ENCODE results near the gene PUS10.
"Not testable (repeated sequence)": the region's sequence is repeated elsewhere in the genome, so short reads cannot be mapped to it uniquely, and the experiment has no call there.

PUS10 gene

DNA sequence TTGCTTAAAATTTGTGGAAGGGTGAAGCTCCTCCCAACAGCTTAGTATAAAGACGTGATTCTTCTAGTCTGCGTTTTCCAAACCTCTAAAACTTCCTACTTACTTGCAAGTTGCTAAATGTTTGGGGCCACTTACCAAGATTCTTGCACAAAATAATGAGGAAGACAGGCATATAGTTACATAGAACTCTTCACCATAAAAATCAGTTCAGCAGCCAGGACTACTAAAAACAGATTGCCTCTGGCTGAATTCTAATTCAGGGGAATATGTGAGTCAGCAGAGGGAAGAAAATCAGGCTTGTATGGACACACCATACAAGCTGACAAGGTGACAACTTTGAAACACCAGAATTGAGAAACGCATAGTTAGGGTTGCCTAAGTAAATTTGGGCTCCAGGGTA lies 3.3 kb downstream of the PUS10 start:
- peak overlapping the region; percentile 73 for H3K27ac ChIP-seq
- TF ChIP-seq, protein P1, sequence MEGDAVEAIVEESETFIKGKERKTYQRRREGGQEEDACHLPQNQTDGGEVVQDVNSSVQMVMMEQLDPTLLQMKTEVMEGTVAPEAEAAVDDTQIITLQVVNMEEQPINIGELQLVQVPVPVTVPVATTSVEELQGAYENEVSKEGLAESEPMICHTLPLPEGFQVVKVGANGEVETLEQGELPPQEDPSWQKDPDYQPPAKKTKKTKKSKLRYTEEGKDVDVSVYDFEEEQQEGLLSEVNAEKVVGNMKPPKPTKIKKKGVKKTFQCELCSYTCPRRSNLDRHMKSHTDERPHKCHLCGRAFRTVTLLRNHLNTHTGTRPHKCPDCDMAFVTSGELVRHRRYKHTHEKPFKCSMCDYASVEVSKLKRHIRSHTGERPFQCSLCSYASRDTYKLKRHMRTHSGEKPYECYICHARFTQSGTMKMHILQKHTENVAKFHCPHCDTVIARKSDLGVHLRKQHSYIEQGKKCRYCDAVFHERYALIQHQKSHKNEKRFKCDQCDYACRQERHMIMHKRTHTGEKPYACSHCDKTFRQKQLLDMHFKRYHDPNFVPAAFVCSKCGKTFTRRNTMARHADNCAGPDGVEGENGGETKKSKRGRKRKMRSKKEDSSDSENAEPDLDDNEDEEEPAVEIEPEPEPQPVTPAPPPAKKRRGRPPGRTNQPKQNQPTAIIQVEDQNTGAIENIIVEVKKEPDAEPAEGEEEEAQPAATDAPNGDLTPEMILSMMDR (conservative IDR thresholded peaks at IDR 0.05; ENCODE audit: low read depth) = no peak
- ChIA-PET CTCF (no interaction called here), POLR2A (ENCODE audit: low non-redundant PET) (no interaction called here)
- DNase-seq (ENCODE audit: low spot score) = peak; percentile 24

DNA sequence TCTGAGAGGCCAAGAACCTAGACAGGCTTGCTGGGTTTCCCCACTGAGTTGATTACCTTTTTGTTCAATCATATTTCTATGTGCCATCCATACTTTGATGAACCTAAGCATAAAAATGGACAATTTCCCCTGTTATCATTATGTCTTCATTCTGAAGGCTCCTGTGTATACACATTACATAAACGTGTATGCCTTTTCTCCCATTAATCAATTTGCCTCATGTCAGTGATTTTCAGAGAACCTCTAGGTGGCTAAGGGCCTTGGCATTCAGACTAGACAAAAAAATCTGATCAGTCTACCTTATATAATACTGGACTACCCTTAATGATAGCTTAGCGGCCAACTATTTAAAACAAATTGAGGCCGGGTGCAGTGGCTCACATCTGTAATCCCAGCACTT lies 4.7 kb downstream of the PUS10 start:
- DNase-seq (ENCODE audit: low spot score) = no peak
- ChIA-PET CTCF (no interaction called here), POLR2A (ENCODE audit: low non-redundant PET) (no interaction called here)
- H3K27ac ChIP-seq = peak overlapping the region; percentile 78
- TF ChIP-seq, protein P1 (conservative IDR thresholded peaks at IDR 0.05; ENCODE audit: low read depth) = no peak

DNA sequence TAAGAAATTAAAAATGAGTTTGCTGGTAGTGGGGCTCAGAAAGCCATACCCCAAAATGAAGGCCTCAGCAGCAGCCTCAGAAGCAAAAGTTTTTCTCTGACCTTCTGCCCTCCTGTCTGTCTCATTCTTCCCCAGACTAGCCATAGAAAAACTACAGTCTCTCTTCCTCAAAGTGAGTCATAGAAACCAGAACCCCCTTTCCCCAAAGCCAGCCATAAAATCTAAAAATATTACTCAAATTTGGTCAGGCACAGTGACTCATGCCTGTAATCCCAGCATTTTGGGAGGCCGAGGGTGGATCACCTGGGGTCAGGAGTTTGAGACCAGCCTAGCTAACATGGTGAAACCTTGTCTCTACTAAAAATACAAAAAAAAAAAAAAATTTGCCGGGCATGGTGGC lies 5.8 kb downstream of the PUS10 start:
- CTCF ChIA-PET = interaction anchor here (0.7 kb wide), 1 partner anchor 65 kb away, joined by 6 read pairs; no protein-coding TSS in a partner anchor
- POLR2A ChIA-PET (ENCODE audit: low non-redundant PET) = not testable (repeated sequence)
- peak; percentile 29 for DNase-seq (ENCODE audit: low spot score)
- H3K27ac ChIP-seq = peak overlapping the region; percentile 69

DNA sequence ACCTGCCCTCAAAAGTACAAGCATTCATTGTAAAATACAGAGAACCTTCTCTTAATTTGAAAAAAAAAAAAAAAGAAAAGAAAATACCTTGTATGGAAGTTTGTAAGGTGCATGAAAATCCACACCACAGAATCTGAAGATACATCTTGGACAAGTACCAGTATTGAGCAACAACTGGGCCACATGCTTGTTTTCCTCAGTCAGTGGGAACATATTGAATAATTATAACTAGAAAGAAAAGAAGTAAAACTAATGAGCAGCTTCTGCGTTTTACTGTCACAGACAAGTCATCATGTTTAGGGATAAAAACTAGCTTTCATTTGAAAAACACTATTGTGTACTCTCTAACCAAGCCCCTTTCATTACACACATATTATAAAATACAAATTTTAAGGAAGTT lies 6.4 kb downstream of the PUS10 start:
- DNase-seq (ENCODE audit: low spot score) = no peak
- ChIA-PET CTCF (no interaction called here), POLR2A (ENCODE audit: low non-redundant PET) (no interaction called here)
- no peak overlapping the region for H3K27ac ChIP-seq
- TF ChIP-seq, protein P1 (conservative IDR thresholded peaks at IDR 0.05; ENCODE audit: low read depth) = no peak

DNA sequence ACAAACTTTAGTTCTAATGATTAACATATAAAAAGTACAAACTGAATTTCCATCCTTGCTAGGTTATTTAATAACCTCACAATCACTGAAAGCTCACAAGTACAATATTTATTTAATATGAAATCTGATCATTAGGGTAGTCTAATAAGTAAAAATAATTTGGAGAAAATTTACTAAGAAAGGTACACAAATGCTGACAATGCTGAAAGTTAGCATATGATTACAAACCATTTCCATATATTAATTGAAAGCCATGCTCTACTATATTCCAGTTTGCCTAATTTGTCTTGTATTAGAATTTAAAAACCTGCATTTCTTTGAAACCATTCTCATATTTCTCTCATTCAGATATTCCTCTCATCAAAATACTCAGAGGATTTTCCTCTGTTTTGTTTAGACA lies 8.7 kb downstream of the PUS10 start:
- TF ChIP-seq, protein P1 (conservative IDR thresholded peaks at IDR 0.05; ENCODE audit: low read depth) = no peak
- H3K27ac ChIP-seq = no peak overlapping the region
- ChIA-PET POLR2A (ENCODE audit: low non-redundant PET) (no interaction called here), CTCF (no interaction called here)
- no peak for DNase-seq (ENCODE audit: low spot score)

DNA sequence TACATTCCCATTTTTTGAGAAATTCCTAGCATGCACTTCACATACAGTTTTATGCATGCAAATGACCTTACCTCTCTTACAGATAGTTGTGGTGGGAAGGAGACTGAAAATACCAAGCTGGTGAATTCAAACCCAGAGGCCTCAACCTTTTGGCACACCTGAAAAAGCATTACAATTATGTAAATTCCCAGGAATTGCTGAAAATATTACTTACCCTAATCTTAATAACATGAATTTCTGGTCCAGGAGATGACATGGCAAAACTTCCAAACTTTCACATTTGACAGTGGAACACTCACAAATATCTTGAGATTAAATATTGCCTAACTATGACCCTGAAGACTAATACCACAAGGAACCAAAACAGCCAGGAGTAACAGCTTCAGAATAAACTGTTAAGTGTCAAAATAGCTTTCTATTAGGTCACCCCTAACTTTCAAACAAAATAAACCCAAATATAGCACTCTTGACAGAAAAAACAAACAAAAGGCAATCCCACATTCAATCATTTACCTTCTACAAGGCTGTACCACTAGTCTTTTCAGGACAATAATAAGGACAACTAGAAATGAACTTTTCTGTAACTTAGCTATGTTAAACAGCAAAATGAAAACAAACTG lies 11.5 kb downstream of the PUS10 start:
- ChIA-PET CTCF (interaction anchor here (0.6 kb wide), 1 partner anchor 143 kb away, joined by 3 read pairs; no protein-coding TSS in a partner anchor), POLR2A (ENCODE audit: low non-redundant PET) (interaction anchor here (0.6 kb wide), 1 partner anchor 62 kb away, joined by 3 read pairs; no protein-coding TSS in a partner anchor)
- no peak for DNase-seq (ENCODE audit: low spot score)
- no peak overlapping the region for H3K27ac ChIP-seq
- TF ChIP-seq, protein P1 (conservative IDR thresholded peaks at IDR 0.05; ENCODE audit: low read depth) = no peak

DNA sequence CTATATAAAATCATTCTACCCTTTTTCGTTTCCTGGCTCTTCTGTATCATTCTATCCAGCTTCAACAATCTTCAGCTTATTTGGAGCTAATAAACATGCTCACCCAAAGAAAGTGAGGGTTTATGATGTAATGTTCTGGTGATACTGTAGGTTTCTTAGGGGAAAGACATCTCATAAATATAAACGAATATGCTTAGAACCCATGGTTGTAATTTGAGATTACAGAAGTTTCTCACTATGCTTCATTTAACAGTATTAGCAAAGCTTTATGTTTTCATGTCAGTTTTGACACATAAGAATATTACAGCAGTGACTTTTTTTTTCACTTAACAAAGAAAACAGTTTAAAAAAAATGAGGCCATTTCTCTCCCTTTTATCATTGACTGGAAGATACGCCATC lies 12.3 kb downstream of the PUS10 start:
- ChIA-PET POLR2A (ENCODE audit: low non-redundant PET) (no interaction called here), CTCF (interaction anchor here (0.6 to 0.7 kb wide), 2 partner anchors 117 to 182 kb away, joined by 3 read pairs; no protein-coding TSS in a partner anchor)
- DNase-seq (ENCODE audit: low spot score) = no peak
- TF ChIP-seq, protein P1 (conservative IDR thresholded peaks at IDR 0.05; ENCODE audit: low read depth) = no peak
- H3K27ac ChIP-seq = no peak overlapping the region
